HAP-1 (cell line): ENCODE measurements around the gene ABCF1.
"Not testable (repeated sequence)": the region's sequence is repeated elsewhere in the genome, so short reads cannot be mapped to it uniquely, and the experiment has no call there.

Source experiments
- DNase-seq, 2 experiments: peaks; one replicate each; pipeline ENCODE4 v3.0.0-alpha.2; 2016 to 2020; ENCODE audit warnings: low spot score in 2 of 2
- H3K27me3 ChIP-seq: fragments of 250-450 bp; sonication (Bioruptor Pico); 2 replicates; pipeline ENCODE4 v1.5.1; 2020; ENCODE audit warnings: low read depth, mild to moderate bottlenecking, moderate library complexity
- H3K36me3 ChIP-seq: fragments of 250-450 bp; sonication (Bioruptor Pico); replicated peaks from 2 replicates; pipeline ENCODE4 v1.5.1; 2020; ENCODE audit warnings: mild to moderate bottlenecking
- H3K4me1 ChIP-seq: fragments of 250-450 bp; sonication (Bioruptor Pico); 2 replicates; pipeline ENCODE4 v1.5.1; 2020; ENCODE audit warnings: mild to moderate bottlenecking
- H3K4me3 ChIP-seq: fragments of 250-450 bp; sonication (Bioruptor Pico); 2 replicates; pipeline ENCODE4 v1.5.1; 2020; ENCODE audit warnings: mild to moderate bottlenecking, moderate library complexity
- H3K9me3 ChIP-seq: fragments of 250-450 bp; sonication (Bioruptor Pico); 2 replicates; pipeline ENCODE4 v1.5.1; 2020; ENCODE audit warnings: mild to moderate bottlenecking, moderate library complexity
- in situ Hi-C: fragments of 300-500 bp; cut with MboI; formaldehyde crosslinking; loops from 3 replicates; pipeline ENCODE4 v1.14.3; 2020; ENCODE audit warnings: low sequenced_read_pairs, inconsistent platforms, mixed read lengths

The ABCF1 gene

GRCh38 chr6:30571075-30571761, at the start of gene ABCF1:
Gene ABCF1 (plus strand): TSS chr6:30571442. CDS start chr6:30571488, 46 bp downstream.
- peak within 1 kb of the TSS; percentile 95 for H3K4me3 ChIP-seq
- H3K36me3 ChIP-seq: peaks cover 11% of the 10 kb centered on the region; the same call in 1 of the 2 replicates
- in situ Hi-C loops: no loop called here
- H3K4me1 ChIP-seq: peaks cover 27% of the 10 kb centered on the region
- H3K27me3 ChIP-seq: no peaks in the 10 kb centered on the region
- peak; percentile 90 to 99 for DNase-seq
- no peaks in the 10 kb centered on the region for H3K9me3 ChIP-seq

- H3K4me1 ChIP-seq, H3K9me3 ChIP-seq, H3K36me3 ChIP-seq, H3K4me3 ChIP-seq, in situ Hi-C loops, DNase-seq: not testable (repeated sequence)
- H3K27me3 ChIP-seq: peaks cover 13% of the 10 kb centered on the region
These were observed 49.3 kb upstream of the ABCF1 start for GRCh38 chr6:30521952-30522351.

- H3K4me3 ChIP-seq, in situ Hi-C loops, H3K36me3 ChIP-seq, DNase-seq, H3K4me1 ChIP-seq, H3K9me3 ChIP-seq: not testable (repeated sequence)
- H3K27me3 ChIP-seq: peaks cover 13% of the 10 kb centered on the region
These were observed 44.8 kb upstream of the ABCF1 start for GRCh38 chr6:30526444-30526843.

- H3K27me3 ChIP-seq, DNase-seq, in situ Hi-C loops, H3K9me3 ChIP-seq, H3K36me3 ChIP-seq, H3K4me3 ChIP-seq, H3K4me1 ChIP-seq: not testable (repeated sequence)
These were observed 41.8 kb upstream of the ABCF1 start for GRCh38 chr6:30529349-30529875.

GRCh38 chr6:30530014-30530413, 41.2 kb upstream of the ABCF1 start:
- Histone ChIP-seq H3K4me3 (no peak overlapping the region), H3K4me1 (no peaks in the 10 kb centered on the region), H3K36me3 (no peaks in the 10 kb centered on the region), H3K27me3 (no peaks in the 10 kb centered on the region), H3K9me3 (no peaks in the 10 kb centered on the region)
- DNase-seq: no peak
- in situ Hi-C loops: no loop called here

- H3K4me1 ChIP-seq: no peaks in the 10 kb centered on the region
- no peak overlapping the region for H3K4me3 ChIP-seq
- H3K36me3 ChIP-seq: no peaks in the 10 kb centered on the region
- no peak for DNase-seq
- H3K9me3 ChIP-seq: no peaks in the 10 kb centered on the region
- H3K27me3 ChIP-seq: no peaks in the 10 kb centered on the region
- in situ Hi-C loops: no loop called here
These were observed 37.6 kb upstream of the ABCF1 start for GRCh38 chr6:30533460-30534294.

- in situ Hi-C loops: no loop called here
- Histone ChIP-seq H3K4me1 (no peaks in the 10 kb centered on the region; the same call in 1 of the 2 replicates), H3K9me3 (no peaks in the 10 kb centered on the region), H3K4me3 (no peak overlapping the region), H3K36me3 (no peaks in the 10 kb centered on the region), H3K27me3 (0 out of 2 replicates have a peak, but pooled peaks cover 3% of the 10 kb centered on the region)
- no peak for DNase-seq
These were observed 33.3 kb upstream of the ABCF1 start for GRCh38 chr6:30537931-30538330.

- H3K4me1 ChIP-seq: no peaks in the 10 kb centered on the region; the same call in 1 of the 2 replicates
- peak overlapping the region; percentile 16 for H3K4me3 ChIP-seq
- 0 out of 2 replicates have a peak, but pooled peaks cover 3% of the 10 kb centered on the region for H3K27me3 ChIP-seq
- no peaks in the 10 kb centered on the region for H3K9me3 ChIP-seq
- H3K36me3 ChIP-seq: peaks cover 5% of the 10 kb centered on the region
- DNase-seq: peak; percentile 68 to 79
- in situ Hi-C loops: no loop called here
These were observed 29.5 kb upstream of the ABCF1 start for GRCh38 chr6:30541515-30542403.

GRCh38 chr6:30542404-30542725, 28.9 kb upstream of the ABCF1 start:
- Histone ChIP-seq H3K4me3 (no peak overlapping the region), H3K36me3 (peaks cover 5% of the 10 kb centered on the region), H3K27me3 (0 out of 2 replicates have a peak, but pooled peaks cover 3% of the 10 kb centered on the region), H3K4me1 (no peaks in the 10 kb centered on the region; the same call in 1 of the 2 replicates), H3K9me3 (no peaks in the 10 kb centered on the region)
- in situ Hi-C loops: no loop called here
- DNase-seq: no peak

GRCh38 chr6:30542915-30543314, 28.3 kb upstream of the ABCF1 start:
- no peaks in the 10 kb centered on the region for H3K9me3 ChIP-seq
- no peak for DNase-seq
- H3K4me3 ChIP-seq: no peak overlapping the region
- H3K36me3 ChIP-seq: peaks cover 8% of the 10 kb centered on the region
- H3K27me3 ChIP-seq: 0 out of 2 replicates have a peak, but pooled peaks cover 3% of the 10 kb centered on the region
- in situ Hi-C loops: no loop called here
- no peaks in the 10 kb centered on the region; the same call in 1 of the 2 replicates for H3K4me1 ChIP-seq

- H3K36me3 ChIP-seq: peaks cover 12% of the 10 kb centered on the region
- no peaks in the 10 kb centered on the region; the same call in 1 of the 2 replicates for H3K4me1 ChIP-seq
- no peaks in the 10 kb centered on the region for H3K9me3 ChIP-seq
- 0 out of 2 replicates have a peak, but pooled peaks cover 3% of the 10 kb centered on the region for H3K27me3 ChIP-seq
- DNase-seq: no peak
- no peak overlapping the region for H3K4me3 ChIP-seq
- in situ Hi-C loops: no loop called here
These were observed 27.4 kb upstream of the ABCF1 start for GRCh38 chr6:30543821-30544220.

GRCh38 chr6:30544666-30545272, 26.5 kb upstream of the ABCF1 start:
- H3K9me3 ChIP-seq: no peaks in the 10 kb centered on the region
- H3K4me1 ChIP-seq: no peaks in the 10 kb centered on the region; the same call in 1 of the 2 replicates
- peak in 1 of 2 experiments; percentile 71 for DNase-seq
- H3K27me3 ChIP-seq: 0 out of 2 replicates have a peak, but pooled peaks cover 3% of the 10 kb centered on the region
- no peak overlapping the region for H3K4me3 ChIP-seq
- in situ Hi-C loops: loop anchor here (5.0 kb wide), 1 partner anchor 62 kb away; no protein-coding TSS in a partner anchor
- H3K36me3 ChIP-seq: peaks cover 19% of the 10 kb centered on the region

- no peaks in the 10 kb centered on the region for H3K27me3 ChIP-seq
- no peaks in the 10 kb centered on the region for H3K9me3 ChIP-seq
- H3K36me3 ChIP-seq: peaks cover 26% of the 10 kb centered on the region
- in situ Hi-C loops: loop anchor here (5.0 kb wide), 1 partner anchor 65 kb away; no protein-coding TSS in a partner anchor
- DNase-seq: no peak
- H3K4me3 ChIP-seq: no peak overlapping the region
- no peaks in the 10 kb centered on the region for H3K4me1 ChIP-seq
These were observed 23.8 kb upstream of the ABCF1 start for GRCh38 chr6:30547454-30547853.
